HCT116 (cell line): Measurements from ENCODE around the gene RALGPS1. TPM values are rescaled to one million over a fixed set of nuclear protein-coding genes. Genes with fewer than 3 reads are reported as not detected.

Source experiments
- ATAC-seq: fragments of 200-7000 bp; cut with Tn5 transposase; 2 replicates; pipeline ENCODE4 v1.9.1; 2020; ENCODE audit warnings: mild to moderate bottlenecking, moderate library complexity
- BruUV-seq: library from RNA; stranded (reverse); fragments of 400-500 nt; replicated peaks from 2 replicates; lab custom pipeline; 2021; lab: Mats Ljungman, UMichigan
- CTCF ChIA-PET: fragments of 300-600 bp; sonication (Branson Sonifier 250); formaldehyde crosslinking; loops from one replicate; lab custom pipeline; 2021; ENCODE audit warnings: antibody characterized with exemption; lab: Charles Lee
- POLR2A ChIA-PET: fragments of 300-600, 350-600 bp; sonication (Branson Sonifier 250); formaldehyde crosslinking; loops from one replicate; lab custom pipeline; 2021; ENCODE audit warnings: antibody characterized with exemption; lab: Charles Lee
- RAD21 ChIA-PET, 2 experiments: fragments of 300-600 bp; sonication (Branson Sonifier 250); formaldehyde crosslinking; loops; one replicate each; lab custom pipeline; 2023; ENCODE audit warnings: low total read pairs in 2 of 2; ENCODE audit not compliant: uncharacterized antibody in 2 of 2, unreplicated experiment in 2 of 2, low non-redundant PET in 1 of 2; lab: Charles Lee
- DNase-seq: peaks from one replicate; pipeline ENCODE4 v3.0.0-alpha.2; 2010; ENCODE audit warnings: low read depth, low spot score
- H2AFZ ChIP-seq: fragments of 200-600 bp; shearing (Covaris generic), sonication (generic); 2 replicates; pipeline ENCODE4 v1.6.1; 2017; ENCODE audit warnings: low read depth, mixed run types, mixed read lengths, antibody characterized with exemption, low read length; ENCODE audit not compliant: poor library complexity, severe bottlenecking
- H3K27ac ChIP-seq: 2 replicates; pipeline ENCODE4 v1.5.1; 2012; ENCODE audit warnings: low read depth, low read length
- H3K27me3 ChIP-seq: fragments of 200-600 bp; sonication (generic); 2 replicates; pipeline ENCODE4 v1.6.1; 2016; ENCODE audit warnings: mixed run types, low read length, mixed read lengths; ENCODE audit not compliant: insufficient read depth
- H3K36me3 ChIP-seq, 2 experiments: fragments of 200-500 bp in 1 of 2; fragments of 200-600 bp in 1 of 2; sonication (Bioruptor generic) in 1 of 2; sonication (generic) in 1 of 2; 2 replicates each; pipeline versions ENCODE4 v1.5.1 to v1.6.1; 2014 to 2016; ENCODE audit warnings: low read length in 2 of 2, inconsistent platforms in 1 of 2, mixed read lengths in 1 of 2, mixed run types in 1 of 2; ENCODE audit not compliant: insufficient read depth in 2 of 2, control insufficient read depth in 1 of 2
- H3K4me1 ChIP-seq, 2 experiments: fragments of 200-600 bp in 1 of 2; sonication (generic) in 1 of 2; 2 replicates each; pipeline versions ENCODE4 v1.5.1 to v1.6.1; 2012 to 2017; ENCODE audit warnings: low read length in 2 of 2, inconsistent platforms in 1 of 2, mild to moderate bottlenecking in 1 of 2, mixed read lengths in 1 of 2, mixed run types in 1 of 2, moderate library complexity in 1 of 2; ENCODE audit not compliant: insufficient read depth in 2 of 2, control insufficient read depth in 1 of 2
- H3K4me2 ChIP-seq: fragments of 200-600 bp; sonication (generic); 2 replicates; pipeline ENCODE4 v1.6.1; 2017; ENCODE audit warnings: mixed run types, low read length, mixed read lengths
- H3K4me3 ChIP-seq, 2 experiments: fragments of 200-600 bp in 1 of 2; sonication (generic) in 1 of 2; replicated peaks in 1 of 2; 2 replicates each; pipeline ENCODE4 v1.5.1; 2011 to 2016; ENCODE audit warnings: low read length in 2 of 2, control low read depth in 1 of 2, low read depth in 1 of 2, mild to moderate bottlenecking in 1 of 2, mixed read lengths in 1 of 2, mixed run types in 1 of 2
- H3K79me2 ChIP-seq: fragments of 200-600 bp; sonication (generic); 2 replicates; pipeline ENCODE4 v1.6.1; 2017; ENCODE audit warnings: mild to moderate bottlenecking, mixed run types, low read length, moderate library complexity, mixed read lengths; ENCODE audit not compliant: insufficient read depth
- H3K9ac ChIP-seq: fragments of 200-600 bp; sonication (generic); 2 replicates; pipeline ENCODE4 v1.6.1; 2016; ENCODE audit warnings: low read length, mixed read lengths
- H3K9me2 ChIP-seq: fragments of 200-600 bp; sonication (generic), shearing (Covaris generic); 2 replicates; pipeline ENCODE4 v1.6.1; 2017; ENCODE audit warnings: mixed run types, mild to moderate bottlenecking, moderate library complexity; ENCODE audit not compliant: insufficient read depth
- H3K9me3 ChIP-seq, 2 experiments: fragments of 200-500 bp in 1 of 2; fragments of 200-600 bp in 1 of 2; sonication (Bioruptor generic) in 1 of 2; sonication (generic) in 1 of 2; 2 replicates each; pipeline ENCODE4 v1.6.1; 2014 to 2017; ENCODE audit warnings: low read length in 2 of 2, mixed read lengths in 2 of 2, inconsistent platforms in 1 of 2, low read depth in 1 of 2, mild to moderate bottlenecking in 1 of 2, mixed run types in 1 of 2, moderate library complexity in 1 of 2; ENCODE audit not compliant: control insufficient read depth in 1 of 2, insufficient read depth in 1 of 2
- H4K20me1 ChIP-seq: fragments of 200-600 bp; sonication (generic), shearing (Covaris generic); 2 replicates; pipeline ENCODE4 v1.6.1; 2017; ENCODE audit warnings: mixed run types, mild to moderate bottlenecking, moderate library complexity; ENCODE audit not compliant: insufficient read depth
- ATF3 ChIP-seq: IDR thresholded peaks from 2 replicates; pipeline ENCODE4 v1.6.1; 2012
- CBX3 ChIP-seq: IDR thresholded peaks from 2 replicates; pipeline ENCODE4 v1.6.1; 2012; ENCODE audit warnings: low read depth
- CEBPB ChIP-seq: IDR thresholded peaks from 2 replicates; pipeline ENCODE4 v1.6.1; 2012; ENCODE audit warnings: low read depth
- CTCF ChIP-seq, 3 experiments: fragments of 200-600 bp in 1 of 3; sonication (generic) in 1 of 3; IDR thresholded peaks in 2 of 3; conservative IDR thresholded peaks in 1 of 3; 2 replicates each; pipeline ENCODE4 v1.5.1; 2012 to 2017; ENCODE audit warnings: low read depth in 2 of 3, low read length in 2 of 3, antibody characterized with exemption in 1 of 3, borderline replicate concordance in 1 of 3, control low read depth in 1 of 3, mild to moderate bottlenecking in 1 of 3, mixed read lengths in 1 of 3, mixed run types in 1 of 3, moderate library complexity in 1 of 3; ENCODE audit not compliant: insufficient read depth in 1 of 3
- EGR1 ChIP-seq: IDR thresholded peaks from 2 replicates; pipeline ENCODE4 v1.6.1; 2012; ENCODE audit warnings: low read depth
- ELF1 ChIP-seq: IDR thresholded peaks from 2 replicates; pipeline ENCODE4 v1.6.1; 2012; ENCODE audit warnings: low read depth, borderline replicate concordance
- EZH2 ChIP-seq: fragments of 200-600 bp; sonication (generic); IDR thresholded peaks from 2 replicates; pipeline ENCODE4 v1.6.1; 2017; ENCODE audit warnings: antibody characterized with exemption, mixed run types
- FOSL1 ChIP-seq: IDR thresholded peaks from 2 replicates; pipeline ENCODE4 v1.6.1; 2012; ENCODE audit warnings: low read depth
- JUND ChIP-seq: IDR thresholded peaks from 2 replicates; pipeline ENCODE4 v1.6.1; 2012
- POLR2AphosphoS5 ChIP-seq: IDR thresholded peaks from 2 replicates; pipeline ENCODE4 v1.6.1; 2011; ENCODE audit warnings: mild to moderate bottlenecking, low read depth, low read length, moderate library complexity
- RAD21 ChIP-seq: IDR thresholded peaks from 2 replicates; pipeline ENCODE4 v1.6.1; 2012; ENCODE audit warnings: low read depth, mild to moderate bottlenecking
- REST ChIP-seq: IDR thresholded peaks from 2 replicates; pipeline ENCODE4 v1.6.1; 2012; ENCODE audit warnings: low read depth
- SIN3A ChIP-seq: IDR thresholded peaks from 2 replicates; pipeline ENCODE4 v1.6.1; 2012; ENCODE audit warnings: low read depth
- SP1 ChIP-seq: IDR thresholded peaks from 2 replicates; pipeline ENCODE4 v1.6.1; 2012; ENCODE audit warnings: low read depth
- SRF ChIP-seq: IDR thresholded peaks from 2 replicates; pipeline ENCODE4 v1.6.1; 2012; ENCODE audit warnings: low read depth
- YY1 ChIP-seq: IDR thresholded peaks from 2 replicates; pipeline ENCODE4 v1.6.1; 2011; ENCODE audit warnings: low read length, low read depth, moderate library complexity, mild to moderate bottlenecking; ENCODE audit not compliant: insufficient replicate concordance; ENCODE audit errors: extremely low read depth
- ZBTB33 ChIP-seq: IDR thresholded peaks from 2 replicates; pipeline ENCODE4 v1.6.1; 2011; ENCODE audit warnings: mild to moderate bottlenecking, low read length, moderate library complexity; ENCODE audit not compliant: insufficient replicate concordance; ENCODE audit errors: extremely low read depth
- intact Hi-C: fragments of 100-400 bp; cut with micrococcal nuclease; formaldehyde crosslinking; loops from 2 replicates; pipeline ENCODE4 v1.10.0; 2022
- total RNA-seq: library from RNA; stranded (reverse); gene quantifications from one replicate; pipeline ENCODE4 v1.2.1, GENCODE V29; 2021; ENCODE audit not compliant: unreplicated experiment

RALGPS1 gene
- total RNA-seq, 1 experiment from 2014 or later: 7.6 TPM

- no peak overlapping the region for H3K4me2 ChIP-seq
- BruUV-seq: no TSS peak
Observed at GRCh38 chr9:127212453-127212852, 297.9 kb downstream of the RALGPS1 start.

More at GRCh38 chr9:127212453-127212852, 297.9 kb downstream of the RALGPS1 start:
- H3K4me3 ChIP-seq: no peak overlapping the region
- no peaks in the 10 kb centered on the region for H3K9me3 ChIP-seq
- TF ChIP-seq POLR2AphosphoS5 (no peak), ATF3 (no peak), CEBPB (no peak), CTCF (IDR thresholded peaks at IDR 0.05 in 2 of 3, conservative IDR thresholded peaks at IDR 0.05 in 1 of 3; ENCODE audit: borderline replicate concordance in 1 of 3, insufficient read depth in 1 of 3, low read depth in 2 of 3, low read length in 2 of 3) (no peak), ZBTB33 (no peak), FOSL1 (no peak), REST (no peak), JUND (no peak), YY1 (no peak), EZH2 (no peak), SP1 (no peak), SIN3A (no peak), SRF (no peak), EGR1 (no peak), CBX3 (no peak), RAD21 (no peak), ELF1 (no peak)
- H3K4me1 ChIP-seq: peaks cover 0 to 14% of the 10 kb centered on the region in 2 experiments; a peak in 2 of 4 replicates
- ATAC-seq (no peak), DNase-seq (no peak)
- RAD21 ChIA-PET: no interaction called here
- CTCF ChIA-PET: no interaction called here
- H2AFZ ChIP-seq: no peak overlapping the region
- H3K36me3 ChIP-seq: no peaks in the 10 kb centered on the region
- POLR2A ChIA-PET: no interaction called here
- H3K9ac ChIP-seq: no peak overlapping the region
- H3K27me3 ChIP-seq: no peaks in the 10 kb centered on the region
- intact Hi-C loops: loop anchor here (10.0 kb wide), 1 partner anchor 62 kb away; no protein-coding TSS in a partner anchor
- H3K79me2 ChIP-seq: no peaks in the 10 kb centered on the region
- H3K27ac ChIP-seq: no peak overlapping the region
- H4K20me1 ChIP-seq: no peaks in the 10 kb centered on the region
- H3K9me2 ChIP-seq: no peaks in the 10 kb centered on the region
